Measurements from ENCODE around the gene ZNF19. TPM values are rescaled to one million over a fixed set of nuclear protein-coding genes. Genes with fewer than 3 reads are reported as not detected.

Gene ZNF19
- total RNA-seq, 1 donor from 2014 or later = 2.2 TPM

- TF ChIP-seq POLR2A (IDR thresholded peaks at IDR 0.05) (no peak), POLR2AphosphoS5 (IDR thresholded peaks at IDR 0.05; ENCODE audit: insufficient read depth in 1 of 2, low read depth in 1 of 2) (no peak), CTCF (IDR thresholded peaks at IDR 0.05) (no peak)
- no peak for DNase-seq (ENCODE audit: extremely low spot score in 2 of 2)
- Histone ChIP-seq H3K27ac (no peak overlapping the region), H3K4me1 (no peaks in the 10 kb centered on the region), H3K27me3 (peaks cover 4% of the 10 kb centered on the region), H3K9me3 (no peaks in the 10 kb centered on the region), H3K36me3 (no peaks in the 10 kb centered on the region), H3K4me3 (peak overlapping the region in 1 of 2 donors; percentile 1)
- intact Hi-C loops (cut with DNase I) = no loop called here
These were observed 62.9 kb downstream of the ZNF19 start for GRCh38 chr16:71426069-71426879.

- Histone ChIP-seq H3K36me3 (no peaks in the 10 kb centered on the region), H3K4me3 (peak overlapping the region in 1 of 2 donors; percentile 1), H3K27ac (no peak overlapping the region), H3K9me3 (no peaks in the 10 kb centered on the region), H3K27me3 (peaks cover 4% of the 10 kb centered on the region), H3K4me1 (no peaks in the 10 kb centered on the region)
- intact Hi-C loops (cut with DNase I) = no loop called here
- TF ChIP-seq POLR2AphosphoS5 (IDR thresholded peaks at IDR 0.05; ENCODE audit: insufficient read depth in 1 of 2, low read depth in 1 of 2) (no peak), POLR2A (IDR thresholded peaks at IDR 0.05) (no peak), CTCF (IDR thresholded peaks at IDR 0.05) (no peak)
- DNase-seq (ENCODE audit: extremely low spot score in 2 of 2) = no peak
These were observed 63.4 kb downstream of the ZNF19 start for GRCh38 chr16:71425746-71426068.

- no peak for DNase-seq (ENCODE audit: extremely low spot score in 2 of 2)
These were observed 64.5 kb downstream of the ZNF19 start for GRCh38 chr16:71424626-71425025.

GRCh38 chr16:71423865-71424264 is 65.3 kb downstream of the ZNF19 start:
- no peak overlapping the region for H3K27ac ChIP-seq
- intact Hi-C loops (cut with DNase I) = no loop called here
- no peak for DNase-seq (ENCODE audit: extremely low spot score in 2 of 2)
- no peaks in the 10 kb centered on the region for H3K9me3 ChIP-seq
- TF ChIP-seq CTCF (IDR thresholded peaks at IDR 0.05) (no peak), POLR2A (IDR thresholded peaks at IDR 0.05) (no peak), POLR2AphosphoS5 (IDR thresholded peaks at IDR 0.05; ENCODE audit: insufficient read depth in 1 of 2, low read depth in 1 of 2) (no peak)
- H3K4me3 ChIP-seq = no peak overlapping the region
- H3K36me3 ChIP-seq = no peaks in the 10 kb centered on the region
- no peaks in the 10 kb centered on the region for H3K4me1 ChIP-seq
- H3K27me3 ChIP-seq = peaks cover 4% of the 10 kb centered on the region

More at GRCh38 chr16:71424626-71425025, 64.5 kb downstream of the ZNF19 start:
- Histone ChIP-seq H3K4me1 (no peaks in the 10 kb centered on the region), H3K9me3 (no peaks in the 10 kb centered on the region), H3K4me3 (no peak overlapping the region), H3K27ac (no peak overlapping the region), H3K27me3 (peaks cover 4% of the 10 kb centered on the region), H3K36me3 (no peaks in the 10 kb centered on the region)
- TF ChIP-seq CTCF (IDR thresholded peaks at IDR 0.05) (no peak), POLR2A (IDR thresholded peaks at IDR 0.05) (no peak), POLR2AphosphoS5 (IDR thresholded peaks at IDR 0.05; ENCODE audit: insufficient read depth in 1 of 2, low read depth in 1 of 2) (no peak)
- intact Hi-C loops (cut with DNase I) = no loop called here

Other genes with a start within 250 kb of the ZNF19 start
- 19.6 TPM for gene CMTR2, start 199.9 kb downstream of the ZNF19 start, total RNA-seq
- 3.9 TPM for gene CALB2, start 130.6 kb downstream of the ZNF19 start, total RNA-seq
- gene TLE7, start 47.3 kb downstream of the ZNF19 start, total RNA-seq = not detected
- 7.1 TPM for gene ZNF23, start 27.1 kb downstream of the ZNF19 start, total RNA-seq
- not detected for gene CHST4, start 37.1 kb upstream of the ZNF19 start, total RNA-seq
- not detected for gene TAT, start 87.8 kb upstream of the ZNF19 start, total RNA-seq
- gene MARVELD3, start 136.9 kb upstream of the ZNF19 start, total RNA-seq = 4.7 TPM
- 6.4 TPM for gene PHLPP2, start 235.4 kb upstream of the ZNF19 start, total RNA-seq

All from vagina (tissue), 2 donors.